Measurements from ENCODE around the gene ZNF785.

GRCh38 chr16:30565526-30565925 lies 20.0 kb downstream of the ZNF785 start:
- TF ChIP-seq POLR2A (IDR thresholded peaks at IDR 0.05) (no peak), EP300 (IDR thresholded peaks at IDR 0.05) (no peak)
- TF ChIP-seq, protein P1, sequence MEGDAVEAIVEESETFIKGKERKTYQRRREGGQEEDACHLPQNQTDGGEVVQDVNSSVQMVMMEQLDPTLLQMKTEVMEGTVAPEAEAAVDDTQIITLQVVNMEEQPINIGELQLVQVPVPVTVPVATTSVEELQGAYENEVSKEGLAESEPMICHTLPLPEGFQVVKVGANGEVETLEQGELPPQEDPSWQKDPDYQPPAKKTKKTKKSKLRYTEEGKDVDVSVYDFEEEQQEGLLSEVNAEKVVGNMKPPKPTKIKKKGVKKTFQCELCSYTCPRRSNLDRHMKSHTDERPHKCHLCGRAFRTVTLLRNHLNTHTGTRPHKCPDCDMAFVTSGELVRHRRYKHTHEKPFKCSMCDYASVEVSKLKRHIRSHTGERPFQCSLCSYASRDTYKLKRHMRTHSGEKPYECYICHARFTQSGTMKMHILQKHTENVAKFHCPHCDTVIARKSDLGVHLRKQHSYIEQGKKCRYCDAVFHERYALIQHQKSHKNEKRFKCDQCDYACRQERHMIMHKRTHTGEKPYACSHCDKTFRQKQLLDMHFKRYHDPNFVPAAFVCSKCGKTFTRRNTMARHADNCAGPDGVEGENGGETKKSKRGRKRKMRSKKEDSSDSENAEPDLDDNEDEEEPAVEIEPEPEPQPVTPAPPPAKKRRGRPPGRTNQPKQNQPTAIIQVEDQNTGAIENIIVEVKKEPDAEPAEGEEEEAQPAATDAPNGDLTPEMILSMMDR (IDR thresholded peaks at IDR 0.05), result no peak
